ENCODE results near the gene SETD1B. TPM values are rescaled to one million over a fixed set of nuclear protein-coding genes. Genes with fewer than 3 reads are reported as not detected.
A peak's percentile ranks its signal among the peaks of the same experiment; 100 is the strongest.

Gene SETD1B
- total RNA-seq, 1 experiment from 2014 or later: 40.4 TPM

DNA sequence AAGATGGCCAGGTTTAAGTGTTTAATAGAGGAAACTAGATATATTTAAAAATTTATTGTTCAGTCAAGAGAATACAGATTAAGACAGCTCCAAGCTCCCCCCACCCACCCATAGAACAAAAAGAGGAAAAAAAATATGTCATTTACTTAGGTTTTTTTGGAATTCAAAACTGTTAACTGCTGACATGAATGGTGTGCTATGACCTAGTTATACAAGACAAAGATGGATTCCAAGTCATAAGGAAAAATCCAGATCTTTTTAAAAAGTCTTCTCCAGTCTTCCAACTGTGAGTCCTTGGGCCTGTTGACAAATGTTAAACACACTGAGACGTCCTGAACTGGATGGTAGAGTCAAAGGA lies 1.3 kb upstream of the SETD1B start:
- Mint-ChIP-seq H3K27ac (peak overlapping the region; percentile 98 to 100 (median 100)), H3K4me3 (peak overlapping the region; percentile 82 to 83), H3K9me3 (no peaks in the 10 kb centered on the region), H3K36me3 (ENCODE audit: insufficient read depth in 1 of 3, low read depth in 3 of 3) (peaks cover 18 to 34% (median 28%) of the 10 kb centered on the region in 3 experiments), H3K4me1 (peaks cover 43 to 50% of the 10 kb centered on the region in 2 experiments), H3K27me3 (ENCODE audit: low read depth) (no peaks in the 10 kb centered on the region; the same call in 1 of the 2 replicates)
- H2BK120ac ChIP-seq (ENCODE audit: low read depth, low read length, poor library complexity, severe bottlenecking): peak overlapping the region; percentile 52
- no peak overlapping the region for H2BK15ac ChIP-seq (ENCODE audit: low read depth, low read length)
- no peak overlapping the region for H4K8ac ChIP-seq (replicated peaks; ENCODE audit: insufficient read length, low read depth, low read length)
- no peaks in the 10 kb centered on the region for H3K79me1 ChIP-seq (ENCODE audit: insufficient read depth, low read depth, low read length, poor library complexity, severe bottlenecking)
- peak overlapping the region; percentile 99 for H3K27ac ChIP-seq (ENCODE audit: insufficient read length, low read depth, low read length)
- no peak overlapping the region; the same call in 1 of the 2 replicates for H3K4ac ChIP-seq (ENCODE audit: low read depth, low read length)
- H3K4me1 ChIP-seq (ENCODE audit: insufficient read depth, low read length): peaks cover 6% of the 10 kb centered on the region; the same call in 1 of the 2 replicates
- TF ChIP-seq CTCF (conservative IDR thresholded peaks at IDR 0.05): no peak
- H3K18ac ChIP-seq (ENCODE audit: insufficient read length, low read depth, low read length): peak overlapping the region; percentile 79
- H2AK5ac ChIP-seq (ENCODE audit: insufficient read length, low read length): peak overlapping the region; percentile 98
- H3K56ac ChIP-seq (ENCODE audit: insufficient read length, low read depth, low read length): peak overlapping the region; percentile 98
- H2BK20ac ChIP-seq (ENCODE audit: low read depth, low read length, poor library complexity, severe bottlenecking): no peak overlapping the region
- H3K23me2 ChIP-seq (ENCODE audit: insufficient read length, low read depth, low read length, poor library complexity, severe bottlenecking): peaks cover 27% of the 10 kb centered on the region
- H3K4me2 ChIP-seq (ENCODE audit: insufficient read depth, insufficient read length, low read length): peak overlapping the region; percentile 98
- peak overlapping the region; percentile 58; the same call in 1 of the 2 replicates for H3K14ac ChIP-seq (ENCODE audit: insufficient read depth, low read length)
- H3K79me2 ChIP-seq (ENCODE audit: insufficient read depth, low read length): no peaks in the 10 kb centered on the region; the same call in 1 of the 2 replicates
- no peaks in the 10 kb centered on the region for H4K20me1 ChIP-seq (ENCODE audit: control insufficient read depth, insufficient read depth, insufficient read length)
- H2BK12ac ChIP-seq (ENCODE audit: insufficient read length, low read depth, low read length): peak overlapping the region; percentile 55
- no peak overlapping the region for H3T11ph ChIP-seq (ENCODE audit: low read length)
- no CpG with 5 or more reads among the region's 1 CpG for WGBS (ENCODE audit: extremely low coverage, insufficient read length, low lambda C conversion rate)
- H4K5ac ChIP-seq (ENCODE audit: insufficient read length, low read depth, low read length): peak overlapping the region; percentile 93
- H4K91ac ChIP-seq (ENCODE audit: insufficient read length, low read depth, low read length): no peak overlapping the region
- peak overlapping the region; percentile 100 for H3K9ac ChIP-seq (ENCODE audit: extremely low read depth, insufficient read length, low read length)
- no peaks in the 10 kb centered on the region for H3K27me3 ChIP-seq (ENCODE audit: insufficient read depth, low read length)
- DNase-seq: no peak
- H3K9me3 ChIP-seq (ENCODE audit: control insufficient read depth, low read depth, low read length): no peaks in the 10 kb centered on the region
- H3K23ac ChIP-seq (ENCODE audit: insufficient read length, low read depth, low read length): no peak overlapping the region
- H2BK5ac ChIP-seq (ENCODE audit: insufficient read length, low read length): peak overlapping the region; percentile 99
- no peak overlapping the region for H2AFZ ChIP-seq (ENCODE audit: low read length)

Measured in H9 (cell line).